ENCODE data around the gene CRB3. TPM values are rescaled to one million over a fixed set of nuclear protein-coding genes. Genes with fewer than 3 reads are reported as not detected.
"Not testable (repeated sequence)": the region's sequence is repeated elsewhere in the genome, so short reads cannot be mapped to it uniquely, and the experiment has no call there.

Gene CRB3
- total RNA-seq, 1 donor from 2014 or later = not detected

GRCh38 chr19:6508028-6508771, 44.1 kb downstream of the CRB3 start:
- DNase-seq (ENCODE audit: missing footprints); ATAC-seq; intact Hi-C loops (cut with DNase I): not testable (repeated sequence)

- DNase-seq (ENCODE audit: missing footprints) = peak; percentile 80
- peak; percentile 63 for ATAC-seq
- intact Hi-C loops (cut with DNase I) = no loop called here
Observed at GRCh38 chr19:6509118-6509971, 45.3 kb downstream of the CRB3 start.

GRCh38 chr19:6510618-6511017, 46.5 kb downstream of the CRB3 start:
- no peak for DNase-seq (ENCODE audit: missing footprints)
- no peak for ATAC-seq
- intact Hi-C loops (cut with DNase I) = loop anchor here (10.0 kb wide), 1 partner anchor 494 kb away; no protein-coding TSS in a partner anchor

- intact Hi-C loops (cut with DNase I) = loop anchor here (10.0 kb wide), 1 partner anchor 491 kb away; no protein-coding TSS in a partner anchor
- no peak for ATAC-seq
- no peak for DNase-seq (ENCODE audit: missing footprints)
Observed at GRCh38 chr19:6514089-6514488, 50.0 kb downstream of the CRB3 start.

- DNase-seq (ENCODE audit: missing footprints) (no peak), ATAC-seq (no peak)
- intact Hi-C loops (cut with DNase I) = loop anchor here (10.0 kb wide), 1 partner anchor 490 kb away; no protein-coding TSS in a partner anchor
Observed at GRCh38 chr19:6514926-6515544, 51.0 kb downstream of the CRB3 start.

GRCh38 chr19:6516018-6516658, 52.1 kb downstream of the CRB3 start:
- ATAC-seq (peak; percentile 93), DNase-seq (ENCODE audit: missing footprints) (peak; percentile 95)
- intact Hi-C loops (cut with DNase I) = loop anchor here (2.0 to 10.0 kb wide), 4 partner anchors 117 to 489 kb away; partner anchors contain the start of gene GPR108

Small RNAs within 50 kb of the gene (microRNA-seq; reads per million reads assigned to microRNA genes)
- gene MIR3940 = not detected

Other genes with a start within 250 kb of the CRB3 start
- 40.1 TPM for gene MLLT1, start 184.3 kb upstream of the CRB3 start, total RNA-seq
- gene ACER1, start 130.7 kb upstream of the CRB3 start, total RNA-seq = not detected
- 80.3 TPM for gene CLPP, start 102.7 kb upstream of the CRB3 start, total RNA-seq
- gene ALKBH7, start 91.5 kb upstream of the CRB3 start, total RNA-seq = 134 TPM
- 1.1 TPM for gene PSPN, start 88.3 kb upstream of the CRB3 start, total RNA-seq
- 29.6 TPM for gene GTF2F1, start 71.1 kb upstream of the CRB3 start, total RNA-seq
- gene KHSRP, start 39.5 kb upstream of the CRB3 start, total RNA-seq = 87.9 TPM
- gene SLC25A41, start 30.5 kb upstream of the CRB3 start, total RNA-seq = 0.16 TPM
- 89.9 TPM for gene SLC25A23, start 4.5 kb upstream of the CRB3 start, total RNA-seq
- gene DENND1C, start 17.5 kb downstream of the CRB3 start, total RNA-seq = 0.92 TPM
- gene TUBB4A, start 38.0 kb downstream of the CRB3 start, total RNA-seq = 6.2 TPM
- gene TNFSF9, start 66.8 kb downstream of the CRB3 start, total RNA-seq = 0.78 TPM
- gene CD70, start 126.9 kb downstream of the CRB3 start, total RNA-seq = not detected
- 0.73 TPM for gene TNFSF14, start 205.9 kb downstream of the CRB3 start, total RNA-seq